ENCODE data around the gene ANKRD13D. TPM values are rescaled to one million over a fixed set of nuclear protein-coding genes. Genes with fewer than 3 reads are reported as not detected.

ANKRD13D gene
- polyA plus RNA-seq, 4 donors, result 21.3 to 32.9 (median 27.4) TPM

DNA sequence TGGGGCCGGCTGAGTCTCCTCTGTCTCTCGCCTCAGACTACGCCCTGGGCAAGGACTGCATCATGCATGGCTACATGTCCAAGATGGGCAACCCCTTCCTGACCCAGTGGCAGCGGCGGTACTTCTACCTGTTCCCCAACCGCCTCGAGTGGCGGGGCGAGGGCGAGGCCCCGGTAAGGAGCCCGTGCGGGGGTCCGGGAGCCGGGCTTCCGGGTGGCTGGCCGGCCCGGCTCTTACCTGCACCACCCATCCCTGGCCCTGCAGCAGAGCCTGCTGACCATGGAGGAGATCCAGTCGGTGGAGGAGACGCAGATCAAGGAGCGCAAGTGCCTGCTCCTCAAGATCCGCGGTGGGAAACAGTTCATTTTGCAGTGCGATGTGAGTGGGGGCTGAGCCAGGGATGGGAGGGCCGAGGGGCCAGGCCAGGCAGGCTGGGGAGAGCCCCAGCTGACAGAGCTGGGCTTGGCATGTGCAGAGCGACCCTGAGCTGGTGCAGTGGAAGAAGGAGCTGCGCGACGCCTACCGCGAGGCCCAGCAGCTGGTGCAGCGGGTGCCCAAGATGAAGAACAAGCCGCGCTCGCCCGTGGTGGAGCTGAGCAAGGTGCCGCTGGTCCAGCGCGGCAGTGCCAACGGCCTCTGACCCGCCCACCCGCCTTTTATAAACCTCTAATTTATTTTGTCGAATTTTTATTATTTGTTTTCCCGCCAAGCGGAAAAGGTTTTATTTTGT, 4.1 kb upstream of the ANKRD13D start:
- no peak for DNase-seq (ENCODE audit: low read depth in 4 of 4, low spot score in 3 of 4)

DNA sequence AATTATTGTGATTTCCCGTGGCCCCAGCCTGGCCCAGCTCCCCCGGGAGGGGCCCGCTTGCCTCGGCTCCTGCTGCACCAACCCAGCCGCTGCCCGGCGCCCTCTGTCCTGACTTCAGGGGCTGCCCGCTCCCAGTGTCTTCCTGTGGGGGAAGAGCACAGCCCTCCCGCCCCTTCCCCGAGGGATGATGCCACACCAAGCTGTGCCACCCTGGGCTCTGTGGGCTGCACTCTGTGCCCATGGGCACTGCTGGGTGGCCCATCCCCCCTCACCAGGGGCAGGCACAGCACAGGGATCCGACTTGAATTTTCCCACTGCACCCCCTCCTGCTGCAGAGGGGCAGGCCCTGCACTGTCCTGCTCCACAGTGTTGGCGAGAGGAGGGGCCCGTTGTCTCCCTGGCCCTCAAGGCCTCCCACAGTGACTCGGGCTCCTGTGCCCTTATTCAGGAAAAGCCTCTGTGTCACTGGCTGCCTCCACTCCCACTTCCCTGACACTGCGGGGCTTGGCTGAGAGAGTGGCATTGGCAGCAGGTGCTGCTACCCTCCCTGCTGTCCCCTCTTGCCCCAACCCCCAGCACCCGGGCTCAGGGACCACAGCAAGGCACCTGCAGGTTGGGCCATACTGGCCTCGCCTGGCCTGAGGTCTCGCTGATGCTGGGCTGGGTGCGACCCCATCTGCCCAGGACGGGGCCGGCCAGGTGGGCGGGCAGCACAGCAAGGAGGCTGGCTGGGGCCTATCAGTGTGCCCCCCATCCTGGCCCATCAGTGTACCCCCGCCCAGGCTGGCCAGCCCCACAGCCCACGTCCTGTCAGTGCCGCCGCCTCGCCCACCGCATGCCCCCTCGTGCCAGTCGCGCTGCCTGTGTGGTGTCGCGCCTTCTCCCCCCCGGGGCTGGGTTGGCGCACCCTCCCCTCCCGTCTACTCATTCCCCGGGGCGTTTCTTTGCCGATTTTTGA, 3.3 kb upstream of the ANKRD13D start:
- DNase-seq (ENCODE audit: low read depth in 4 of 4, low spot score in 3 of 4), result no peak

DNA sequence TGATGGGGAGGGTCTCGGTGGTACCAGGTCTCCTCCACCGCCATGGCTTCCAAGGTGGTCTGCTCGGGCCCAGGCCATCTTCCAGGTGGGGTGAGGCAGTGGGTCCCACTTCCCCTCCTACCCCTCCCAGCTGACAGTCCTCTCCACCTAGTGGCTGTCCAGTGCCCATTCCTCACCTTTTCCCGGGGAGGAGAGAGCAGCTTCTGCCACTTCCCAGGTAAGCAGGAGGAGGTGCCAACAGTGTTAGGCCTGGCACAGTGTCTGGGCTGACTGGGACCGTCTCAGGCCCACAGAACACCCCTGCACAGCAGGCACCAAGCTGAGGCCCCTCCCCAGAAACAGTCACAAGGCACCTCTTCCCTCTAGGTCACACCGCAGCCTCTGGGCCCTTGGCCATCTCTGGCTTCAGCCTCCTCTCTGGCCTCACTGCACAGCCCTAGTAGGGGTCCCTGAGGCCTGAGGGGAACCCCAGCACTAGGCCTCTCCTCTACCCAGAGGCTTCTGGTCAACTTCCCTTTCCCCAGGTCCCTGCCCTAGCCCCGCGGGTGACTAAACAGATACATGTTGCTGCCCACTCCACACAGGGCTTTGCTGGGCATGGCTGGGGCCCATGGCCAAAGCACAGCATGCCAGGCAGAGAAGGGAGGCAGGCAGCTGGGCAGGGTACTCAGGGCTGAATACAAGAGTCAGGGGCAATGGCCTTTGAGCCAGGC, 2.3 kb upstream of the ANKRD13D start:
- DNase-seq (ENCODE audit: low read depth in 4 of 4, low spot score in 3 of 4), result no peak

DNA sequence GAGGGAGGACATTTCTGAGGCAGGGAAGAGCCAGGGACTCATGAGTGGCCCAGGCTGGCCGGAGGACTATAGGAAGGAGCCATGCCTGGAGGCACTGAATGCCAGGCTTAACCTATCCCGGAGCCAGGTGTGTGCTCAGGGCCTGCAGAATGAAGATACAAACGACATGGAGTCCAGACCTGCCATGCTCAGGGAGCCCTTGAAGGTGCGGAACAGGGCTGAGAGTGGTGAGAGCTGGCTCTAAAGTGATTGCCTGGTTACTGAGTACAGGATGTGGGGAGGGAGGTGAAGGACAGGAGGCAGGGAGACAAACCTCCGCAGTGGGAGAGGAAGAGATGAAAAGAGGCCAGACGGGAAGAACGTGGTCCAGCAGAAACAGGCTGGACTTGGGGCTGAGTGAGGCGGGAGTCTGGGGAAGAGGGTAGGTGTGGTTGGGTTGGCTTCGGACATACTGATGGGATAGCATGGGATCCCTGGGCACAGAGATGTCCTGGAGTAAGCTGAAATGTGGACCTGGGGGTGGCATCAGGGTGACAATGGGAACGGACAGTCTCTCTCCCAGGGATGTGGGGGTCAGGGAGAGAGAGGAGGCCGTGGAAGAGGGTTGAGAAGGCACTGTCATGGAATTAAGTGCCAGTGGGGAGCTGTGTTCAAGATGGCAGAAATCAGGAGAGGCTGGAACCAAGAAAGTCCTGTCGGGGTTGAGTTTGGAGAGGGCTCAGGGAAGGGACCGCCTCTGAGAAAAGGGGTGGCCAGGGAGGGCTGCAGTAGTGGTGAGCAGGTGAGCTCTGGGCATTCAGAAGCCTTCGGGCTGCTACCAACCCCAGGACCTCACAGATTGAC, 1.5 kb upstream of the ANKRD13D start:
- no peak for DNase-seq (ENCODE audit: low read depth in 4 of 4, low spot score in 3 of 4)

GRCh38 chr11:67288198-67288451, 978 bp upstream of the ANKRD13D start:
- no peak for DNase-seq (ENCODE audit: low read depth in 4 of 4, low spot score in 3 of 4)

DNA sequence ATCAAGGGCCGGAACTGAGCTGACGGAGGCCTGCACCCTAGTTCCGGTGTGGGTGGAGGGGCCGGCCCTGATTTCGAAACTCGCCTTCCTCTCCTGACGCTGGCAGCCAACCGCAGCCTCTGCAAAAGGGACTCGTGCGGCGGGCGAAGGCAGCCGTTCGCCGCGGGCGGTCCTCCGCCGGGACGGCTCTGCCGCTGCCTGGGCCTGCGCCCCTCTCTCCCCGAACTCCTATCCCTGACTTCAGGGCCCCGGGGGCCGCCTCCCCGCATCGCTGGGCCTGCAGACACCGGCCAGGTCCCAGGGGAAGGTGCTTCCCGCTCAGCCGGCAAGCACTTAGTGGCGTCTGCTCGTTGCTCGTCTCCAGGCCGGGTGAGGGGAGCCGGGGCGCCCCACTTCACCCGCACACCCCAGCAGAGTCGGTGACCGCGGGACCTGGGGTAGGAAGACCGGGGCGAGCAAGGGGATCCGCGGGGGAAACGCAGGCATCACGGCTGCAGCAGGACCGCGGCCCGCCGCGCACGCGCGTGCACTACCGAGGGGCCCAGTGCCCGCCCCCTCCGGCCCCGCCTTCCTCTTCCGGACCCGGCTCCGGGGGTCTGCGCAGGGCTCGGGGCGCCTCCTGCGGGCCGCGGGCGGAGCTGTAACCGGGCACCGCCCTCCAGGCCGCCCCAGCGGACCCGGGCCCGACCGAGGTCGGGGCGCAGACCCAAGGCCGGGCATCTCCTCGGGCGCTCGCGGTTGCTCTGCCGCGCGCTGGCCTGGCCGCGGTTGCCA, 464 bp upstream of the ANKRD13D start:
- DNase-seq (ENCODE audit: low read depth in 4 of 4, low spot score in 3 of 4), result peak in 3 of 4 donors; percentile 77 to 84 (median 80)

DNA sequence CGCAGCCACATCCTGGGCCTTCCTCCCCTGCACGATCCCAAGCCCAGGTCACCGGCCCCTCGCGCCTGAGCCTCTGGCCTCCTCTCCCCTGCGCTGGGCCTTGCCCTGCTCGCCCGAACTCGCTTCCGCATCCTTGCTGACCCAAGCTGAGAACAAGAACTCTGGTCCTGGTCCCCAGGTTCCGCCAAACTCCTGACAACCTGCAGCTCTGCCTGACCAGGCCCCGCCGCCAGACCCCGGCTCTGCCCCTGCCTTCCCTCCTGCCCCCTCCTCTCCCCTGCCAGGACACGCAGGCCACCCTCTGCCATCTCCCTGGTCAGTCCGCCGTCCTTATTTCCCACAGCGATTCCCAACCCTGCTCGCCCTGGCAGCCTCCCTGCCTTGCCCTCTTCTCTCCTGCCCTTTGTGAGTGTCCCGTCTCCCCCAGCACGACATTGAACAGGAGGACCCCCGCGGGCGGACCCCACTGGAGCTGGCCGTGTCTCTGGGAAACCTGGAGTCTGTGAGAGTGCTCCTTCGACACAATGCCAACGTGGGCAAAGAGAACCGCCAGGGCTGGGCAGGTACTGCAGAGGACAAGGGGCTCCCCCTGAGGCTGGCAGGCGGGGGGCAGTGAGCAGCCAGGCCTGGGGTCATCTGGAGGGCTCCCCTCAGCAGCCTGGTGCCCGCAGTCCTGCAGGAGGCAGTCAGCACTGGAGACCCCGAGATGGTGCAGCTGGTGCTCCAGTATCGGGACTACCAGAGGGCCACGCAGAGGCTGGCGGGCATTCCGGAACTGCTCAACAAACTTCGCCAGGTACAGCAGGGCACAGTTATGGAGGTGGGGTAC, 762 bp downstream of the ANKRD13D start:
- DNase-seq (ENCODE audit: low read depth in 4 of 4, low spot score in 3 of 4), result no peak

GRCh38 chr11:67290801-67291200, 1.7 kb downstream of the ANKRD13D start:
- no peak for DNase-seq (ENCODE audit: low read depth in 4 of 4, low spot score in 3 of 4)

- no peak for DNase-seq (ENCODE audit: low read depth in 4 of 4, low spot score in 3 of 4)
Measured at GRCh38 chr11:67291481-67292381, 2.6 kb downstream of the ANKRD13D start.

DNA sequence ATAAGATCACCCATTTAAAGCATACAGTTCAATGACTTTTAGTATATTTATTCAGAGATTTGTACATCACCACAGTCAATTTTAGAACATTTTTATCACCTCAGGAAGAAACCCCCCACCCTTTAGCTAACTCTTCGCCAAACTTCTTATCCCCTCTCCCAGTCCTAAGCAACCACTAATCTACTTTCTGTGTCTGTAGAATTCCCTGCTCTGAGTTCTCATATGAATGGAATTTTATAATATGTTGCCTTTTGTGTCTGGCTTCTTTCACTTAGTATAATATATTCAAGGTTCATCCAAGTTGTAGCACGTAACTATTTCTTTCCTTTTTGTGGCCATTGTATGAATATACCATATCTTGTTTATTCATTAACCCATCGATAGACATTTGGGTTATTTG, 3.6 kb downstream of the ANKRD13D start:
- no peak for DNase-seq (ENCODE audit: low read depth in 4 of 4, low spot score in 3 of 4)

DNA sequence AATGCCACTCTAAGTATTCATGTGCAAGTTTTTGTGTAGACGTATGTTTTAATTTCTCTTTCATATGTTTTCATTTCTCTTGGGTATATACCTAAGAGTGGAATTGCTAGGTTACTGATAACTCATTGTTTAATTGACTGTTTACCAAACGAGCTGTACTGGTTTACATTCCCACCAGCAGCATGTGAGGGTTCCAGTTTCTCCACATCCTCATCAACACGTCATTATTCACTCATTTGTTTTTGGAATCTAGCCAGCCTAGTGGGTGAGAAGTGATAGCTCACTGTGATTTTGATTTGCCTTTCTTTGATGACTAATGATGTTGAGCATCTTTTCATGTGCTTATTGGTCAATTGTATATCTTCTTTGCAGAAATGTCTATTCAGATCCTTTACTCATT, 4.0 kb downstream of the ANKRD13D start:
- DNase-seq (ENCODE audit: low read depth in 4 of 4, low spot score in 3 of 4), result no peak

DNA sequence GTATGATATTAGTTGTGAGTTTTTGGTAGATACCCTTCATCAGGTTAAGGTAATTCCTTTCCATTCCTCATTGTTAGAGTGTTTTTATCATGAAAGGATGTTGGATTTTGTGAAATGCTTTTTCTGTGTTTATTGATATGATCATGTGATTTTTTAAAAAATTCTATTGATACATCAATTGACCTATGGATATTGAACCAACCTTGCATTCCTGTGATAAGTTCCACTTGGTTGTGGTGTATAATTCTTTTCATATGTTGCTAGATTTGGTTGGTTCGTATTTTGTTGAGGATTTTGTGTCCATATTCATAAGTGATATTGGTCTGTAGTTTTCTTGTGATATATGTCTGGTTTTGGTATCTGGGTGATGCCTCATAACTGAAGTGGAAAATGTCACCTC, 6.7 kb downstream of the ANKRD13D start:
- no peak for DNase-seq (ENCODE audit: low read depth in 4 of 4, low spot score in 3 of 4)

DNA sequence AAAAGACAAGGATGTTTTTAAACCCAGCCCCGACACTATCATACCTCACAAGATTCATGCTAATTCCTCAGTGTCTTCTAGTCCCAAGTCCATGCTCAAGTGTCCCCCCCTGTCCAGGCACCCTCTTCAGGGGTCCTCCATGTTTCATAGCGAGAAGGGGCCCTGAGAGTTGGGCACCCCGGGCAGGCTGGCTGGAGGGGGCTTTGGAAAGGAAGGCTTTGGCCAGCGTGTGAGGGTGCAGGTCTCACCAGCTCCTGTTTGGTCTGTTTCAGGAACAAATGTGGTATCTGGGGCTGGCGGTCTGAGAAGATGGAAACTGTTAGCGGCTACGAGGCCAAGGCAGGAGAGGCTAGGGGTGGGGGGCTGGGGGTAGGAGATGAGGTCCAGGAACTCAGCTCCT, 9.7 kb downstream of the ANKRD13D start:
- no peak for DNase-seq (ENCODE audit: low read depth in 4 of 4, low spot score in 3 of 4)

DNA sequence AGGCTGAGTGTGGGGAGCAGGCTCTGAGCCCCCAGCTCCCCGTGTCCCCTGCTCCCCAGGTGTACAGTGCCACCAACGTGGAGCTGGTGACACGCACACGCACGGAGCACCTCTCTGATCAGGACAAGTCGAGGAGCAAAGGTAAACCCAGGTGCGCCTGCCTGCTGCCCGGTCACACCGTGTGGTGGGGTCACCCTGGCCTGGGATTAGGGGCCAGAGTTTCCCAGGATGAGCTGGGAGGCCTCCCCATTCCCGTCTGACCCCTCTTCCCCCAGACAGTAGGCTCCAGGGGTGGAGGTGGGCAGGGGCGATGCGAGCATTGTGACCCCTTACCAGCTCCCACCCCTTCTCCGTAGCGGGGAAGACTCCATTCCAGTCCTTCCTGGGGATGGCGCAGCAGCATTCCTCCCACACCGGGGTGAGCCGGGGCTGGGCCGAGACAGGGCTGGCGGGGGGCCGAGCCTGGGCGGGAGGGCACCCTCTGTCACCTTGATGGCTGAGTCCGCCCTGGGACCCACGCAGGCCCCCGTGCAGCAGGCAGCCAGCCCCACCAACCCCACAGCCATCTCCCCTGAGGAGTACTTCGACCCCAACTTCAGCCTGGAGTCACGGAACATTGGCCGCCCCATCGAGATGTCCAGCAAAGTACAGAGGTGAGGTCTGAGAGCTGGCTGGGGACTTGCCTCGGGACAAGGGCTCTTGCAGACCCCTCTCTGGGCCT, 10.5 kb downstream of the ANKRD13D start:
- DNase-seq (ENCODE audit: low read depth in 4 of 4, low spot score in 3 of 4), result no peak

DNA sequence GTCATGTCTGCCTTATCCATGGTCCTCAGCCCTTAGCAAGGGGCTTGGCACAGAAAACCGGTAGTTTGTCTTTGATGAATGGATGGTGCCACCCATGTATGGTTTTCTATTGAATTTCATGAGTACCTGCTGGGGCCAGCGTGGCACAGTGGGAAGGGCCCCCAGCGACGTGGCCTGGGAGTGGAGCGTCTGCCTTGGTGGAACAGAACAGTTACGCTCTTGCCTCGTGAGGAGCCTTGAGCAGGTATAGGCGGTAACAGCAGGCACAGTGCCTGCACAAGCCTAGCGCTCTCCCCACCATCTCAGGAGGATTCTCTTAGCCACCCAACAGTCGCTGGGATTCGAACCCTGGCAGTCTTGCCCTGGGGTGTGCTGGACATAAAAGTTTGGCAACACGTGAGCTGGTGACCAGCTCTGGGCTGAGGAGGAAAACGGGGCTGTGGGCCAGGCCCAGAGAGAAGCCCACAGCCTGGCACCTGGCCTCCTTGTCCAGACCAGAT, 11.2 kb downstream of the ANKRD13D start:
- DNase-seq (ENCODE audit: low read depth in 4 of 4, low spot score in 3 of 4), result no peak

DNA sequence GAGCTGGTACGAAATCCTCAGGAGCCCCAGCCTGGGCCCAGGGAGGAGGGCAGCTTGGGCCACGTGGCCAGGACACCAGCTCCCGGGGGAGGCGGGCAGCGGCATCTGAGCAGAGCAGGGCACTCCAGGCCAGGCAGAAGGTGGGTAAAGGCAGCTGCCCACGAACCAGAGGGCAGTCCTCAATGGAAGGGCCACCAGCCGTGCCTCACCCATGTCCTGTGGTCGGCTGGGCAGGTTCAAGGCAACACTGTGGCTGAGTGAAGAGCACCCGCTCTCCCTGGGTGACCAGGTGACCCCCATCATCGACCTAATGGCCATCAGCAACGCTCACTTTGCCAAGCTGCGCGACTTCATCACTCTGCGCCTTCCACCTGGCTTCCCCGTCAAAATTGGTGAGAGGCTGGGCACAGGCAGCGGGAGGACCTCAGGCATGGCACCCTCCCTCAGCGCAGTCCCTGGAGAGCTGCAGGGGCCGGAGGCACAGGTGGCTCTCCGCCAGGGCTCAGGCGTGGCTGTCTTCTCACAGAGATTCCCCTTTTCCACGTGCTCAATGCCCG, 11.7 kb downstream of the ANKRD13D start:
- DNase-seq (ENCODE audit: low read depth in 4 of 4, low spot score in 3 of 4), result no peak
